ENCODE data around the gene NR3C2.
A peak's percentile ranks its signal among the peaks of the same experiment; 100 is the strongest.

Gene NR3C2

GRCh38 chr4:148435654-148436406, 6.4 kb downstream of the NR3C2 start:
- DNase-seq (ENCODE audit: low read depth in 2 of 2): no peak

- DNase-seq (ENCODE audit: low read depth in 2 of 2): no peak
Measured at GRCh38 chr4:148434075-148434773, 8.0 kb downstream of the NR3C2 start.

GRCh38 chr4:148431401-148431800, 10.8 kb downstream of the NR3C2 start:
- no peak for DNase-seq (ENCODE audit: low read depth in 2 of 2)

- DNase-seq (ENCODE audit: low read depth in 2 of 2): no peak
Measured at GRCh38 chr4:148430854-148431253, 11.4 kb downstream of the NR3C2 start.

GRCh38 chr4:148429206-148429605, 13.0 kb downstream of the NR3C2 start:
- no peak for DNase-seq (ENCODE audit: low read depth in 2 of 2)

- DNase-seq (ENCODE audit: low read depth in 2 of 2): no peak
Measured at GRCh38 chr4:148426643-148427042, 15.6 kb downstream of the NR3C2 start.

- no peak for DNase-seq (ENCODE audit: low read depth in 2 of 2)
Measured at GRCh38 chr4:148425327-148426110, 16.7 kb downstream of the NR3C2 start.

GRCh38 chr4:148420397-148420796, 21.8 kb downstream of the NR3C2 start:
- no peak for DNase-seq (ENCODE audit: low read depth in 2 of 2)

- no peak for DNase-seq (ENCODE audit: low read depth in 2 of 2)
Measured at GRCh38 chr4:148415500-148415899, 26.7 kb downstream of the NR3C2 start.

- DNase-seq (ENCODE audit: low read depth in 2 of 2): no peak
Measured at GRCh38 chr4:148412460-148412994, 29.7 kb downstream of the NR3C2 start.

- DNase-seq (ENCODE audit: low read depth in 2 of 2): no peak
Measured at GRCh38 chr4:148405161-148405893, 36.9 kb downstream of the NR3C2 start.

- DNase-seq (ENCODE audit: low read depth in 2 of 2): no peak
Measured at GRCh38 chr4:148398988-148399387, 43.2 kb downstream of the NR3C2 start.

GRCh38 chr4:148397771-148398170, 44.4 kb downstream of the NR3C2 start:
- DNase-seq (ENCODE audit: low read depth in 2 of 2): no peak

- DNase-seq (ENCODE audit: low read depth in 2 of 2): no peak
Measured at GRCh38 chr4:148396986-148397673, 45.1 kb downstream of the NR3C2 start.

- DNase-seq (ENCODE audit: low read depth in 2 of 2): no peak
Measured at GRCh38 chr4:148395771-148396170, 46.4 kb downstream of the NR3C2 start.

- no peak for DNase-seq (ENCODE audit: low read depth in 2 of 2)
Measured at GRCh38 chr4:148391056-148391455, 51.2 kb downstream of the NR3C2 start.

- DNase-seq (ENCODE audit: low read depth in 2 of 2): no peak
Measured at GRCh38 chr4:148390311-148390710, 51.9 kb downstream of the NR3C2 start.

GRCh38 chr4:148380291-148380690, 61.9 kb downstream of the NR3C2 start:
- DNase-seq (ENCODE audit: low read depth in 2 of 2): no peak

- DNase-seq (ENCODE audit: low read depth in 2 of 2): peak in 1 of 2 donors; percentile 15
Measured at GRCh38 chr4:148376151-148376550, 66.1 kb downstream of the NR3C2 start.

GRCh38 chr4:148375584-148375983, 66.6 kb downstream of the NR3C2 start:
- DNase-seq (ENCODE audit: low read depth in 2 of 2): no peak

GRCh38 chr4:148373093-148373492, 69.1 kb downstream of the NR3C2 start:
- no peak for DNase-seq (ENCODE audit: low read depth in 2 of 2)

All from stimulated activated CD4-positive, alpha-beta T cell treated with anti-CD3 and anti-CD28 coated beads, Interleukin-1b, Interleukin-23, amount 100 ng/mL, for 4 hours (primary cell).